ENCODE measurements around the gene INTS11. TPM values are rescaled to one million over a fixed set of nuclear protein-coding genes. Genes with fewer than 3 reads are reported as not detected.

Gene INTS11
- total RNA-seq, 1 experiment from 2014 or later, result 95.7 TPM

- no peak for DNase-seq (ENCODE audit: low read depth)
Measured at GRCh38 chr1:1312450-1313314, 11.8 kb downstream of the INTS11 start.

GRCh38 chr1:1311107-1312104 is 13.1 kb downstream of the INTS11 start:
- DNase-seq (ENCODE audit: low read depth), result no peak

- DNase-seq (ENCODE audit: low read depth), result no peak
Measured at GRCh38 chr1:1310476-1311053, 13.9 kb downstream of the INTS11 start.

- DNase-seq (ENCODE audit: low read depth), result no peak
Measured at GRCh38 chr1:1310109-1310385, 14.4 kb downstream of the INTS11 start.

- DNase-seq (ENCODE audit: low read depth), result peak; percentile 48
Measured at GRCh38 chr1:1309251-1310108, 15.0 kb downstream of the INTS11 start.

- no peak for DNase-seq (ENCODE audit: low read depth)
Measured at GRCh38 chr1:1308756-1309250, 15.7 kb downstream of the INTS11 start.

GRCh38 chr1:1307923-1308755 is 16.3 kb downstream of the INTS11 start, which contains the start of the genes ACAP3 and PUSL1:
Gene ACAP3 (minus strand): TSS chr1:1307930. CDS start chr1:1307815, 115 bp downstream.
Gene PUSL1 (plus strand): TSS chr1:1308597. CDS start chr1:1308644, 47 bp downstream.
- peak; percentile 95 for DNase-seq (ENCODE audit: low read depth)

- DNase-seq (ENCODE audit: low read depth), result no peak
Measured at GRCh38 chr1:1307261-1307922, 17.1 kb downstream of the INTS11 start.

- no peak for DNase-seq (ENCODE audit: low read depth)
Measured at GRCh38 chr1:1306661-1307260, 17.7 kb downstream of the INTS11 start.

GRCh38 chr1:1306070-1306660 is 18.3 kb downstream of the INTS11 start:
- DNase-seq (ENCODE audit: low read depth), result peak; percentile 51

- DNase-seq (ENCODE audit: low read depth), result peak; percentile 89
Measured at GRCh38 chr1:1305300-1306069, 19.0 kb downstream of the INTS11 start.

GRCh38 chr1:1304331-1305299 is 19.8 kb downstream of the INTS11 start:
- peak; percentile 82 for DNase-seq (ENCODE audit: low read depth)

GRCh38 chr1:1303736-1304135 is 20.7 kb downstream of the INTS11 start:
- DNase-seq (ENCODE audit: low read depth), result no peak

GRCh38 chr1:1302951-1303509 is 21.4 kb downstream of the INTS11 start:
- DNase-seq (ENCODE audit: low read depth), result no peak

GRCh38 chr1:1302006-1302430 is 22.4 kb downstream of the INTS11 start:
- no peak for DNase-seq (ENCODE audit: low read depth)

GRCh38 chr1:1300352-1300739 is 24.1 kb downstream of the INTS11 start:
- no peak for DNase-seq (ENCODE audit: low read depth)
